IPS-18a (cell line): Measurements from ENCODE around the gene FBXO38.

Source experiments
- H3K27ac ChIP-seq: one replicate; pipeline ENCODE4 v1.5.1; 2013; ENCODE audit warnings: low read length
- H3K27me3 ChIP-seq: one replicate; pipeline ENCODE4 v1.6.1; 2013; ENCODE audit warnings: mild to moderate bottlenecking, low read length; ENCODE audit not compliant: control insufficient read depth, insufficient read depth
- H3K36me3 ChIP-seq: one replicate; pipeline ENCODE4 v1.6.1; 2013; ENCODE audit warnings: low read depth, low read length; ENCODE audit not compliant: control insufficient read depth
- H3K4me1 ChIP-seq: one replicate; pipeline ENCODE4 v1.6.1; 2013; ENCODE audit warnings: low read depth, low read length; ENCODE audit not compliant: control insufficient read depth
- H3K4me3 ChIP-seq: one replicate; pipeline ENCODE4 v1.5.1; 2013; ENCODE audit warnings: low read length
- H3K9ac ChIP-seq: one replicate; pipeline ENCODE4 v1.6.1; 2013; ENCODE audit warnings: mild to moderate bottlenecking, low read length, moderate library complexity
- H3K9me3 ChIP-seq: one replicate; pipeline ENCODE4 v1.6.1; 2013; ENCODE audit warnings: low read depth, low read length; ENCODE audit not compliant: control insufficient read depth

FBXO38 gene

DNA sequence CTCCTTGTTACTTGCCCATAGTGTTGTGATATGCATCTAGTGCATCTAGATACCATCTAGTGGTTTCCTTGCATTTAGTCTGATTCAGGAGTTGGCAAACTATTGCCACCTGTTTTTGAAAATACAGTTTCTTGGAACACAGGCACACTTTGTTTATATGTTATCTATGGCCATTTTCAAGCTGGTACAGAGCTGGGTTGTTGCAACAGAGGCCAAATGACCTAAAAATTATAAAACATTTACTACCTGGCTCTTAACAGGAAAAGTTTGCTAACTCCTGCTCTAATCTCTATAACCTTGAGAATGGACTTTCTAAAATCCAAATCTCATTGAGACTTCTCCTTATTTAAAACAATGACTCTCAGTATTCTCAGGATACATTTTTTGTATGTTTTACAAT, 19.4 kb upstream of the FBXO38 start:
- Histone ChIP-seq H3K4me3 (no peak overlapping the region), H3K27ac (no peak overlapping the region), H3K36me3 (no peaks in the 10 kb centered on the region), H3K9me3 (no peaks in the 10 kb centered on the region), H3K4me1 (no peaks in the 10 kb centered on the region), H3K27me3 (no peaks in the 10 kb centered on the region), H3K9ac (no peak overlapping the region)

DNA sequence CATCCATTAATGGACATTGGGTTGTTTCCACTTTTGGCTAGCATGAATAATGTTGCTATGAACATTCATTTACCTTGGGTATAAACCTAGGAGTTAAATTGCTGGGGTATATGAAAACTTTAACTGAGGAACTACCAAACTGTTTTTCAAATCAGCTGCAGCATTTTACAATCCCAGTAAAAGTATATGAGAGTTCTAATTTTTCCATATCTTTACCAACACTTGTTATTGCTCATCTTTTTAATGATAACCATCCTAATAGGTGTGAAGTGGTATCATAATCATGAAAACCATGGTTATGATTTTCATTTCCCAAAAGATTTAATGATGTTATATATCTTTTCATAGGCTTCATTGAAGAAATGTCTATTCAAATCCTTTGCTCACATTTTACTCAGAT, 15.5 kb upstream of the FBXO38 start:
- Histone ChIP-seq H3K4me1 (no peaks in the 10 kb centered on the region), H3K27me3 (no peaks in the 10 kb centered on the region), H3K4me3 (no peak overlapping the region), H3K9me3 (no peaks in the 10 kb centered on the region), H3K9ac (no peak overlapping the region), H3K36me3 (no peaks in the 10 kb centered on the region), H3K27ac (no peak overlapping the region)

DNA sequence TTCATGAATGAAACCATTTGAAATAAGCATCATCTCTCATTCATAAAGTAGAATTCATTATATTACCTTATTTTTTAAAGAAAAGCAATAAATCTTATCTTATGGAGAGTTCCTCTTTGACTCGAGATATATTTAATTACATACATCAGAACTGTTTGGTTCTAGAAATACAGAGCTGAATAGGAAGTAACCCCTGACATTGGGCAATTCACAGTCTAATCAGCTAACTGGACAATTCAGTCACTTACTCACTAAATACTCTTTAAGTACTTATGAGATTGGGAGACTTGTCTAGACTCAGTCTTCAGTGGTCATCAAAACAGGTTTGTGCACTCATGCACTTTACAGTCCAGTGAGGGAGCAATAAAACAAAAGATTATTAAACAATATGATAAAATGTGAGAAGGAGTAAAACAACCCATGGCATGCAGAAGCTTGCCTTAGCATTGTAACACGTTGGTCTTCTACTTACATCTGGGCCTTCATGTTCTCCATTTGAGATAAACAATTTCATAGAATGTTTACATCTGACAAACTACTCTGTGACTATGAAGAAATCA, 11.5 kb upstream of the FBXO38 start:
- H3K4me3 ChIP-seq = no peak overlapping the region
- no peaks in the 10 kb centered on the region for H3K27me3 ChIP-seq
- H3K36me3 ChIP-seq = no peaks in the 10 kb centered on the region
- no peaks in the 10 kb centered on the region for H3K4me1 ChIP-seq
- no peak overlapping the region for H3K27ac ChIP-seq
- H3K9ac ChIP-seq = no peak overlapping the region
- H3K9me3 ChIP-seq = no peaks in the 10 kb centered on the region

DNA sequence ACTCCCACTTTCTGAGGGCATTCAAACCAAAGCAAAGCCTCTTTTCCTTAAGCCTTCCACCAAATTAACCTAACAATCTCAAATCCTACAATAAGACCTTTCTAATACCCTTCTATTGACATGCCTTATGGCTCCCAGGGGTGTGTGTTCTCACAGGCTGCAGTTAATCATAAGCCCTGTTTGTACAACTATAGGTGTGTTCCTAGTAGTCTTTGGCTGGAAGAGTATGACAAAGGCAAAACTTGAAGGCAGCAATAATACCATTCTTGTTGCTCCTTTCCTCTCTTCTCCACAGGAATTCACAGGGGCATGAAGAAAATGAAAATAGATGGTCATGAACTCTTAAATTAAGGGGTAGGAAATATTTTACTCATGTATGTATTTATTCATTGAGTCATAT, 10.9 kb upstream of the FBXO38 start:
- no peaks in the 10 kb centered on the region for H3K36me3 ChIP-seq
- H3K4me3 ChIP-seq = no peak overlapping the region
- H3K27ac ChIP-seq = no peak overlapping the region
- no peaks in the 10 kb centered on the region for H3K4me1 ChIP-seq
- H3K9me3 ChIP-seq = no peaks in the 10 kb centered on the region
- no peak overlapping the region for H3K9ac ChIP-seq
- no peaks in the 10 kb centered on the region for H3K27me3 ChIP-seq

DNA sequence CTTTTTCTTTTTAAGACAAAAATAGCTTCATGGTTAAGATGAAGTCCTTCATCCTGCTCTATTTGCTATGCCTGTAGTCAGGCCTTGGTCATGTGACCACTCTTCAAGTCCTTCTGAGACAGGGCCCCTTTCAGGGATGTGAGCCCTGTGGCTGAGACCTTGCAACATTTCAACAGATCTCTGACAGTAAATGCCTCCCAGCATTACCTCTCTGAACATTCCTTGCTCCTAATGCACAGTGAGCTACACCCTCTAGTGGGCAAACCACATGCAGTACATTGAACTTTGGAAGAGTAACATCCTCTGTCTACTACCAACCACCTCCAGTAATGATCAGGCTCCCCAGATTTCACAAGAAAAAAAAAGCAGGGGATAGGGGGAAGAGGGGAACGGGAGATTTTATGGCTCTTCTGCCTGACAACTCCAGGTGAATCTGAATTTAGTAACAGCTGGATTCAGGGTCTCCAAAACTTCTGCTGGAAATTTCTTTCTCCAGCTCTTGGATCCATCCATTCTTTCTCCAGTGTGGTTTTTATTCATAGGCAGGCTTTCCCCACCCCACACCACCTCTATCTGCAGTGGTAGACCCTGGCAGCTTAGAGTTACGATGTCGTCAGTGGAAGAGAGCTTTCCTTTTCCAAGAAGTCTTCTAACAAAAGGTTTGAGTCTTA, 8.9 kb upstream of the FBXO38 start:
- Histone ChIP-seq H3K9ac (no peak overlapping the region), H3K4me3 (no peak overlapping the region), H3K27ac (no peak overlapping the region), H3K9me3 (no peaks in the 10 kb centered on the region), H3K4me1 (no peaks in the 10 kb centered on the region), H3K27me3 (no peaks in the 10 kb centered on the region), H3K36me3 (no peaks in the 10 kb centered on the region)

DNA sequence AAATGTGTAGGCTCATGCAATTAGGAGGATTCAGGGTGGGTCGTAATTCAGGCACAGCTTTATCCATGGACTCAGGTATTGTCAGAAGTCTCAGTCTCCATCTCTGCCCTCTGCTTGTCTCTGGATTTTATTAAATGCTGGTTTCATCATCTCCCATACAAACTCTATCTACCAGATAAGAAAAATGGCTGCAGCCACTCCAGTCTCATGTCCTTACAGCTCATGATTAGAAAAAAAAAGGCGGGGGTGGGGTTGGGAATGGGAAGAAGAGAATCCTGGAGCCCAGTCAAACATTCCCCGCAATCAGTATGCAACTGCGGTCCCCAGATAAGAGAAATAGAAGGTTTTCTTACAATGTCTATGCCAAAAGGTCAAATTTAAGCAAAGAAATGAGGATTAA, 7.6 kb upstream of the FBXO38 start:
- no peak overlapping the region for H3K4me3 ChIP-seq
- no peaks in the 10 kb centered on the region for H3K27me3 ChIP-seq
- no peaks in the 10 kb centered on the region for H3K36me3 ChIP-seq
- H3K9me3 ChIP-seq = no peaks in the 10 kb centered on the region
- no peak overlapping the region for H3K27ac ChIP-seq
- H3K4me1 ChIP-seq = no peaks in the 10 kb centered on the region
- no peak overlapping the region for H3K9ac ChIP-seq

DNA sequence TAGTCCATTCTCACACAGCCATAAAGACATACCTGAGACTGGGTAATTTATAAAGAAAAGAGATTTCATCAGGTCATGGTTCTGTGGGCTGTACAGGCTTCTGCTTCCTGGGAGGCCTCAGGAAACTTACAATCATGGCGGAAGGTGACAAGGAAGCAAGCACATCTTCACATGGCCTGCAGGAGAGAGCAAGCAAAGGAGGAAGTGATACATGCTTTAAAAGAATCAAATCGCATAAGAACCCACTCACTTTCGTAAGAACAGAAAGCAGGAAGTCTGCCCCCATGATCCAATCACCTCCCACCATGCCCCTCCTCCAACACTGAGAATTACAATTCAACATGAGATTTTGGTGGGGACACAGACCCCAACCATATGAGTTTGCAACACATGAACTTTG, 5.1 kb upstream of the FBXO38 start:
- H3K27ac ChIP-seq = no peak overlapping the region
- no peak overlapping the region for H3K9ac ChIP-seq
- no peaks in the 10 kb centered on the region for H3K36me3 ChIP-seq
- H3K9me3 ChIP-seq = no peaks in the 10 kb centered on the region
- peaks cover 5% of the 10 kb centered on the region for H3K4me1 ChIP-seq
- H3K27me3 ChIP-seq = no peaks in the 10 kb centered on the region
- H3K4me3 ChIP-seq = no peak overlapping the region

DNA sequence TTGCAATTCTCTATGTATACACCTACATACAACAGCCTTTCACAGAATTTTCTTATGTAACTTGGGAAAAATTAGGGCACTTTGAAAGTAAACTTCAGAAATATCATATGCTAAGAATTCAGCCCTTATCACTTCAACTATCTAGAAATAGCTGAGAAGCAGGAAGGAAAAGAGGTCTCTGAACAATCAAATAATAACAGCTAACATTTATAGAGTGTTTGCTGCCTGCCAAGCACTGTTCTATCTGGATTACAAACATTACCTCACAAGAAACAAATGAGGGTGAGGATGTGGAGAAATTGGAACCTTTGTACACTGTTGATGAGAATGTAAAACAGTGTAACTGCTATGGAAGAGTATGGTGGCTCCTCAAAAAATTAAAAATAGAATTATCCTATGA, 4.4 kb upstream of the FBXO38 start:
- Histone ChIP-seq H3K4me3 (no peak overlapping the region), H3K9ac (no peak overlapping the region), H3K27ac (no peak overlapping the region), H3K27me3 (no peaks in the 10 kb centered on the region), H3K4me1 (peaks cover 6% of the 10 kb centered on the region), H3K9me3 (no peaks in the 10 kb centered on the region), H3K36me3 (no peaks in the 10 kb centered on the region)

DNA sequence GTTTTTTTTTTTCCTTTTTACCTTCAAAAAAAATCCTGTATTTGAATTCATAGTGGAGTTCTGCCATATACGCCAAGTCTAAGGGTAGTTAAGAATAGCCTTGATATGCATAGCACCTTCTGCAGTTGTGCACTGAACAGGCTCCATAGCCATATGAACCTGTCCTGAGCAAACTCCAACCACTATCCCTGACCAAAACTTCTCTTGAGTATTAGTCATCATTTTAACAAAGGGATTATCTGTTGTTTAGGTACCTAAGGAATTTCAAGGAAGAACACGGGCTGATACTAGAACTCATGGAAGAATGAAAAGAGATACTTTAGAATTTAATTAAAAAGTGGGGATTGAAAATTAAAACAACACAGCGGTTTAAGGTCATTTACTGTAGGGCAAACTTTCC, 1.9 kb upstream of the FBXO38 start:
- Histone ChIP-seq H3K27me3 (no peaks in the 10 kb centered on the region), H3K4me3 (no peak overlapping the region), H3K9me3 (no peaks in the 10 kb centered on the region), H3K27ac (no peak overlapping the region), H3K4me1 (peaks cover 11% of the 10 kb centered on the region), H3K9ac (no peak overlapping the region), H3K36me3 (no peaks in the 10 kb centered on the region)

DNA sequence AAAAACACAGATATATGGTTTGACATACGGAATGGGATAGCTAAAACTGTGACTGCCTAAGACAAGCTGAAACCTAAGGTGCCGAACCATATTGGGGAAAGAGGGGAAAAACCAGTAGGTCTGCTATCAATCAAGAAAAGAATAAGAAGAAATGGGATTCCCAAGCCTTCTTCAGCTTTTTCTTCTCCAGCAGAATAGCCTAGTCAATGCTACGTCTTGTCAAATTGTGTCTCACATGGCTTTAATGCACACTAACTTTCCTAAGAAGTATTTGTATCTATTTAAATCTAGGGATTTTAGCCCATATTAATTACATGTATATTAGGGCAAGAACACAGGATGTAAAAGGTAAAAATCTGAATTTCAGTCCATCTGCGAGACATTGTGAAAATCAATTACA, 797 bp upstream of the FBXO38 start:
- peaks cover 11% of the 10 kb centered on the region for H3K4me1 ChIP-seq
- H3K9me3 ChIP-seq = no peaks in the 10 kb centered on the region
- no peaks in the 10 kb centered on the region for H3K36me3 ChIP-seq
- peak overlapping the region; percentile 79 for H3K4me3 ChIP-seq
- H3K27me3 ChIP-seq = no peaks in the 10 kb centered on the region
- peak overlapping the region; percentile 88 for H3K9ac ChIP-seq
- no peak overlapping the region for H3K27ac ChIP-seq

DNA sequence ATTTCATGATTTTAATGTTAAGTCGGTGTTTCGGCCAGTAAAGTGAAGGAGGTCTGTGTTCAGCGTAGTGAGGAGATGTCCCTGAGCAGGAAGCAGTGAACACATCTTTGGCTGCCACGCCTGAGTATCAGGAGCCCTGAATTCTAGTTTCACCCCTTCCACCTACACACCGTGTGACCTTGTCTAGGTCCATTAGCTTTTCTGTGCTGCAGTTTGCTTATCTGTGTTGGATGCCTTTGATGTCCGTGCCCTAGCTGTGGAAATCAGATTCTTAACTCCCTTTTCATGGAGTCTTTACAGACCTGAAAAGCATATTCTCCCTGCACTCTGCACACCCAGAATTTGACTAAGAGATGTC, 601 bp downstream of the FBXO38 start:
- Histone ChIP-seq H3K4me3 (peak overlapping the region; percentile 79), H3K9ac (peak overlapping the region; percentile 88), H3K4me1 (peaks cover 11% of the 10 kb centered on the region), H3K27ac (peak overlapping the region; percentile 54), H3K9me3 (no peaks in the 10 kb centered on the region), H3K36me3 (no peaks in the 10 kb centered on the region), H3K27me3 (no peaks in the 10 kb centered on the region)

DNA sequence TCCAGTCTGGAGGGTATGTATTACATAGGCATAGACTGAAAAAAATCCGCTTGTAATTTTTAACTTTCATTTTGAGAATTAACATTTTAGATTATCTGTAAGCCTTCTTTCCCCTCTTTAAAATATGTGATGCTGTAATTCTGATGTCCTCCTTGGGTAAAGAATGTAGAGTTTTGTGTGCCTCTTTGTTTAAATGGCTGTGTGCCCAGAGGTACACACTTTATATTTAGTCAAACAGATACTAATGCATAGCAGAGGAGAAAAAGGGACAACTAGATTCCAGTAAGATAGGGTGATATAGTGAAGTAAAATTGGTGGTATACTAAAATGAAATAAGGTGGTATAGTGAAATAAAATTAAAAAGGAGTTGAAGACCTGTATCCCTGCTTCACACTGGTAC, 1.3 kb downstream of the FBXO38 start:
- Histone ChIP-seq H3K9me3 (no peaks in the 10 kb centered on the region), H3K36me3 (no peaks in the 10 kb centered on the region), H3K4me1 (peaks cover 11% of the 10 kb centered on the region), H3K27me3 (no peaks in the 10 kb centered on the region), H3K9ac (peak overlapping the region; percentile 88), H3K4me3 (peak overlapping the region; percentile 79), H3K27ac (no peak overlapping the region)
